Nephron (organoid): ENCODE measurements around the gene SPATA19.
"Not testable (repeated sequence)": the region's sequence is repeated elsewhere in the genome, so short reads cannot be mapped to it uniquely, and the experiment has no call there.

Experiments
- H3K27ac Mint-ChIP-seq, 3 experiments: 2 replicates each; pipeline ENCODE4 v1.8.0; 2020; ENCODE audit warnings: mixed read lengths in 3 of 3, mild to moderate bottlenecking in 2 of 3, moderate library complexity in 1 of 3
- H3K27me3 Mint-ChIP-seq: 2 replicates; pipeline ENCODE4 v1.8.0; 2021; ENCODE audit warnings: low read depth, mild to moderate bottlenecking, moderate library complexity, mixed read lengths
- H3K36me3 Mint-ChIP-seq: 2 replicates; pipeline ENCODE4 v1.8.0; 2020; ENCODE audit warnings: low read depth, mixed read lengths
- H3K4me1 Mint-ChIP-seq: 2 replicates; pipeline ENCODE4 v1.8.0; 2020; ENCODE audit warnings: mixed read lengths
- H3K4me3 Mint-ChIP-seq, 3 experiments: 2 replicates each; pipeline ENCODE4 v1.8.0; 2020; ENCODE audit warnings: mild to moderate bottlenecking in 3 of 3, mixed read lengths in 3 of 3, moderate library complexity in 2 of 3
- H3K9me3 Mint-ChIP-seq: 2 replicates; pipeline ENCODE4 v1.8.0; 2020; ENCODE audit warnings: mixed read lengths
- TF ChIP-seq, protein P1 (sequence below), 3 experiments: fragments of 200-600 bp; sonication (generic); IDR thresholded peaks; one replicate each; pipeline ENCODE4 v1.5.0; 2021; ENCODE audit warnings: antibody characterized with exemption in 3 of 3; ENCODE audit not compliant: unreplicated experiment in 3 of 3

SPATA19 gene

DNA sequence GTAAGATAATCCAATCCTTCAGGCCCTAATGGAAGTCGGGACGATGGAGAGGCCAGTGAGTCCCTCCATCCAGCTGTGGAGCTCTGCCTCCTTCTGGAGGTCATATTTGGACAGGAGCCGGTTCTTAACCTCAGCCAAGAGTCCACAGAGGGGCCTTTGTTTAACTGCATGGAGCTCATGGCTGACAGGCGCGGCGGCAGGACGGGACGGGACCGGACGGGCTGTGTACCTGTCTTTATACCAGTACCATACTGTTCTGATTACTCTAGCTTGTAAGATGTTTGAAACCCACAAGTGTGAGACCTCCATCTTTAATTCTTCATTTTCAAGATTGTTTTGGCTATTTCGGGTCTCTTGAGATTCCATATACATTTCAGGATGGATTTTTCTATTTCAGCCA, 20.2 kb upstream of the SPATA19 start:
- Mint-ChIP-seq H3K4me3 (no peak overlapping the region), H3K27ac (no peak overlapping the region), H3K9me3 (no peaks in the 10 kb centered on the region), H3K36me3 (no peaks in the 10 kb centered on the region), H3K4me1 (peaks cover 7% of the 10 kb centered on the region), H3K27me3 (peaks cover 14% of the 10 kb centered on the region)
- TF ChIP-seq, protein P1, sequence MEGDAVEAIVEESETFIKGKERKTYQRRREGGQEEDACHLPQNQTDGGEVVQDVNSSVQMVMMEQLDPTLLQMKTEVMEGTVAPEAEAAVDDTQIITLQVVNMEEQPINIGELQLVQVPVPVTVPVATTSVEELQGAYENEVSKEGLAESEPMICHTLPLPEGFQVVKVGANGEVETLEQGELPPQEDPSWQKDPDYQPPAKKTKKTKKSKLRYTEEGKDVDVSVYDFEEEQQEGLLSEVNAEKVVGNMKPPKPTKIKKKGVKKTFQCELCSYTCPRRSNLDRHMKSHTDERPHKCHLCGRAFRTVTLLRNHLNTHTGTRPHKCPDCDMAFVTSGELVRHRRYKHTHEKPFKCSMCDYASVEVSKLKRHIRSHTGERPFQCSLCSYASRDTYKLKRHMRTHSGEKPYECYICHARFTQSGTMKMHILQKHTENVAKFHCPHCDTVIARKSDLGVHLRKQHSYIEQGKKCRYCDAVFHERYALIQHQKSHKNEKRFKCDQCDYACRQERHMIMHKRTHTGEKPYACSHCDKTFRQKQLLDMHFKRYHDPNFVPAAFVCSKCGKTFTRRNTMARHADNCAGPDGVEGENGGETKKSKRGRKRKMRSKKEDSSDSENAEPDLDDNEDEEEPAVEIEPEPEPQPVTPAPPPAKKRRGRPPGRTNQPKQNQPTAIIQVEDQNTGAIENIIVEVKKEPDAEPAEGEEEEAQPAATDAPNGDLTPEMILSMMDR (IDR thresholded peaks at IDR 0.05; ENCODE audit: unreplicated experiment in 3 of 3): no peak

DNA sequence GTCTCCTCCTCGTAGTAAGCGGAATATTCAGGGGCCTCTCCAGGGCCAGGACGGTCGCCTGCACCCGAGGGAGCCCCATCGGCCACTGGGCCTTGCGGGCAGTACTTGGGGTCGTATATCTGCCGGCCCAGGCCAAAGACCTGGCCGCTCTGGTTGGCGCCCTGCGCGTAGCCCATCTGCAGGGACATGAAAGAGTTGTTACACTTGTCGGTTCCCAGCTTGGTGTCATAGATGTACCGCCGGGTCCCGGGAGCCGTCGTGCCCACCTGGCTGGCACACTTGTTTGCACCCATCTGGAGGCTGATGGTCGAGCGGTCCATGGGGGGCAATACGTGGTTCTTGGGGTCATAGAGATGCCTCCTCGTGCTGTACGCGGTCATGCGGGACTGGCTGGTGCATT, 19.4 kb upstream of the SPATA19 start:
- Mint-ChIP-seq H3K36me3 (no peaks in the 10 kb centered on the region), H3K4me3 (no peak overlapping the region), H3K4me1 (peaks cover 7% of the 10 kb centered on the region), H3K27ac (no peak overlapping the region), H3K9me3 (no peaks in the 10 kb centered on the region), H3K27me3 (peaks cover 21% of the 10 kb centered on the region)
- TF ChIP-seq, protein P1 (IDR thresholded peaks at IDR 0.05; ENCODE audit: unreplicated experiment in 3 of 3): no peak

DNA sequence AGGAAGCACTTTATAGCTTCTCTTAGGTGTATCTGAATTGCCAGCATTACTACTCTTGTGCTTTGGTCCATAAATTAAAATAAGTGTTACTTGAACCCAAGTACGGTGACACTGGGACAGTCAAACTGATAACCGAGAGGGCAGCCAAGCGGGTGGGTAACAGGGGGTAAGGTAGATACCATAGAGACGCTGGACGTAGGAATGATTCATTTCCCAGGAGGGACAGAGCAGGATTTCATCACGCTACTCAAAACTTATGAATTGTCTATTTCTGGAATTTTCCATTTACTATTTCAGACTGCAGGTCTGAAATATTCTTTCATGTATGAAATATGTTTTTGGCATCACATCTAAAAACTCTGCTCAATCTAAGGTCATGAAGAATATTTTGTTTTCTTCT, 14.8 kb upstream of the SPATA19 start:
- Mint-ChIP-seq H3K36me3 (no peaks in the 10 kb centered on the region), H3K27me3 (peaks cover 27% of the 10 kb centered on the region), H3K27ac (no peak overlapping the region), H3K4me1 (no peaks in the 10 kb centered on the region), H3K9me3 (peaks cover 2% of the 10 kb centered on the region), H3K4me3 (no peak overlapping the region)
- TF ChIP-seq, protein P1 (IDR thresholded peaks at IDR 0.05; ENCODE audit: unreplicated experiment in 3 of 3): no peak

GRCh38 chr11:133854330-133854960, 9.1 kb upstream of the SPATA19 start:
- peak overlapping the region in 1 of 3 experiments; percentile 39 for H3K27ac Mint-ChIP-seq
- peaks cover 34% of the 10 kb centered on the region for H3K9me3 Mint-ChIP-seq
- not testable (repeated sequence) for H3K4me1 Mint-ChIP-seq, H3K4me3 Mint-ChIP-seq, H3K36me3 Mint-ChIP-seq
- peaks cover 24% of the 10 kb centered on the region for H3K27me3 Mint-ChIP-seq

DNA sequence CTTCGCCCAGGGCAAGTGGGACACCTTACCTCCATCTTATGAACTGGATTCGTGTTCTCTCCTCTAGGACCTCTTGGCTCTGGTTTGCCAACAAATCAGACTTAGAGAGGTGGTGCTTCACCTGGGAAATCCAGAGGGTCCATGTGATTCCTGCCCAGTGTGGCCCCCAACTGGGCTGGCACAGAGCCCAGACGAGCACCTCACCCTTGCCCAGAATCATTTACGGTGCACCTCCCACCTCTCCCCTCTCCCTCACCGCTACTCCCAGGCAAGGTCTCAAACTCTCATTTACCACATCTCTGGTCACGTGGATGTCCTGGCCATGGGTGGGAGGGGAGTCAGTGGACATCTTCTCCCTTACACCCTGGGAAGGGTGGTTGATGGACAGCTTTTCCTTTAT, 1.1 kb downstream of the SPATA19 start:
- no peak overlapping the region for H3K27ac Mint-ChIP-seq
- TF ChIP-seq, protein P1 (IDR thresholded peaks at IDR 0.05; ENCODE audit: unreplicated experiment in 3 of 3): no peak
- H3K4me1 Mint-ChIP-seq: no peaks in the 10 kb centered on the region
- H3K9me3 Mint-ChIP-seq: peaks cover 12% of the 10 kb centered on the region
- H3K27me3 Mint-ChIP-seq: peaks cover 19% of the 10 kb centered on the region
- H3K36me3 Mint-ChIP-seq: no peaks in the 10 kb centered on the region
- no peak overlapping the region for H3K4me3 Mint-ChIP-seq

GRCh38 chr11:133843454-133843987, 1.8 kb downstream of the SPATA19 start:
- H3K36me3 Mint-ChIP-seq: no peaks in the 10 kb centered on the region
- H3K4me1 Mint-ChIP-seq: no peaks in the 10 kb centered on the region
- TF ChIP-seq, protein P1 (IDR thresholded peaks at IDR 0.05; ENCODE audit: unreplicated experiment in 3 of 3): no peak
- H3K27ac Mint-ChIP-seq: no peak overlapping the region
- no peak overlapping the region for H3K4me3 Mint-ChIP-seq
- peaks cover 6% of the 10 kb centered on the region for H3K9me3 Mint-ChIP-seq
- H3K27me3 Mint-ChIP-seq: peaks cover 15% of the 10 kb centered on the region
